Lower leg skin (tissue), 3 donors: Measurements from ENCODE around the gene IL11RA.

ENCODE experiments used
- POLR2A ChIP-seq, 2 donors: fragments of 450-650 bp; IDR thresholded peaks; one replicate each; pipeline ENCODE4 v1.6.1; 2016 to 2017; ENCODE audit warnings: antibody characterized with exemption in 2 of 2, mild to moderate bottlenecking in 1 of 2, moderate library complexity in 1 of 2
- TF ChIP-seq, protein P1 (sequence below), 3 donors: fragments of 450-650 bp; IDR thresholded peaks; one replicate each; pipeline ENCODE4 v1.5.1; 2016; ENCODE audit warnings: antibody characterized with exemption in 3 of 3, mild to moderate bottlenecking in 3 of 3, moderate library complexity in 2 of 3

DNA sequence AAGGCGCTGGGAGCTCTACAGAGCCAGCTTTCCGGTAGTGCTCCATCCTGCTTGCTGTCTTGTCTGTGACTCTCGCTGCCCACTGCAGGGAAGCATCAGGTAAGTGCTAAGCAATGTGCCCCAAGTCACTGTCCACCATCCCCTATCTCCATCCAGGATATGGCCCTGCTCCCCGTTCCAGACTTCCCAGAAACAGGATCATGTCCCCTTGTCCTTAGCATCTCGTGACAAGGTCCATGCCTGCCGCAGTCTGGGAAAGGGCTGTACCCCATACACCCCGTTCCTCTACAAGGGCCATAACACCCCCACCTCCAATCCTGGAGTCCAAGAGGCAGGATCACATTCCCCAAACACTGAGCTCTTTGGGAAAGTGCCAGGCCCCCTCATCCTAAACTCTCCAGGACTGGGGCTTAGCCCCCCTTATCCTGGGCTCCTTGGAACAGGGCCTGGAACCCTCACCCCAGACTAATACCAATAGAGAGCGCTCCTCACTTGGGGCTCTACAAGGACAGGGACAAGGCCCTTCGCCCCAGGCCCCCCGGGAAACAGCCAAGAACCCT lies 40.7 kb upstream of the IL11RA start:
- TF ChIP-seq, protein P1, sequence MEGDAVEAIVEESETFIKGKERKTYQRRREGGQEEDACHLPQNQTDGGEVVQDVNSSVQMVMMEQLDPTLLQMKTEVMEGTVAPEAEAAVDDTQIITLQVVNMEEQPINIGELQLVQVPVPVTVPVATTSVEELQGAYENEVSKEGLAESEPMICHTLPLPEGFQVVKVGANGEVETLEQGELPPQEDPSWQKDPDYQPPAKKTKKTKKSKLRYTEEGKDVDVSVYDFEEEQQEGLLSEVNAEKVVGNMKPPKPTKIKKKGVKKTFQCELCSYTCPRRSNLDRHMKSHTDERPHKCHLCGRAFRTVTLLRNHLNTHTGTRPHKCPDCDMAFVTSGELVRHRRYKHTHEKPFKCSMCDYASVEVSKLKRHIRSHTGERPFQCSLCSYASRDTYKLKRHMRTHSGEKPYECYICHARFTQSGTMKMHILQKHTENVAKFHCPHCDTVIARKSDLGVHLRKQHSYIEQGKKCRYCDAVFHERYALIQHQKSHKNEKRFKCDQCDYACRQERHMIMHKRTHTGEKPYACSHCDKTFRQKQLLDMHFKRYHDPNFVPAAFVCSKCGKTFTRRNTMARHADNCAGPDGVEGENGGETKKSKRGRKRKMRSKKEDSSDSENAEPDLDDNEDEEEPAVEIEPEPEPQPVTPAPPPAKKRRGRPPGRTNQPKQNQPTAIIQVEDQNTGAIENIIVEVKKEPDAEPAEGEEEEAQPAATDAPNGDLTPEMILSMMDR (IDR thresholded peaks at IDR 0.05) = no peak
- TF ChIP-seq POLR2A (IDR thresholded peaks at IDR 0.05) = no peak
